Endothelial cell of umbilical vein (primary cell): ENCODE results near the gene KIAA1671. TPM values are rescaled to one million over a fixed set of nuclear protein-coding genes. Genes with fewer than 3 reads are reported as not detected.

Experiments
- BruUV-seq: library from RNA; stranded (reverse); fragments of 400-500 nt; replicated peaks from 2 replicates; lab custom pipeline; 2021; lab: Mats Ljungman, UMichigan
- CTCF ChIA-PET: fragments of 300-600, 350-600 bp; sonication (Branson Sonifier 250); formaldehyde crosslinking; loops from one replicate; lab custom pipeline; 2021; ENCODE audit warnings: antibody characterized with exemption, inconsistent platforms; lab: Charles Lee
- POLR2A ChIA-PET: fragments of 300-600, 350-600 bp; sonication (Branson Sonifier 250); formaldehyde crosslinking; loops from one replicate; lab custom pipeline; 2021; ENCODE audit warnings: antibody characterized with exemption, inconsistent platforms; lab: Charles Lee
- DNase-seq: peaks from one replicate; pipeline ENCODE4 v3.0.0-alpha.2; 2011; ENCODE audit warnings: low read depth, low spot score
- FAIRE-seq: peaks from 2 replicates; lab custom pipeline; 2011; peaks lifted over from hg19 to GRCh38; lab: Jason Lieb, UNC
- H2AFZ ChIP-seq: 2 replicates; pipeline ENCODE4 v1.6.0; 2012; ENCODE audit warnings: low read depth, low read length, control low read depth, inconsistent platforms
- H3K27ac ChIP-seq: 2 replicates; pipeline ENCODE4 v1.5.1; 2011; ENCODE audit warnings: low read depth, mild to moderate bottlenecking, control low read depth, low read length, moderate library complexity; ENCODE audit not compliant: insufficient read depth
- H3K27me3 ChIP-seq, 2 experiments: 2 replicates each; pipeline versions ENCODE4 v1.6.0 to v1.6.1; 2011; ENCODE audit warnings: low read length in 2 of 2, mixed read lengths in 1 of 2; ENCODE audit not compliant: control insufficient read depth in 2 of 2, insufficient read depth in 2 of 2
- H3K36me3 ChIP-seq, 2 experiments: 2 replicates in 1 of 2; 3 replicates in 1 of 2; pipeline ENCODE4 v1.5.1; 2011; ENCODE audit warnings: low read length in 2 of 2, mild to moderate bottlenecking in 1 of 2, moderate library complexity in 1 of 2; ENCODE audit not compliant: control insufficient read depth in 2 of 2, insufficient read depth in 2 of 2; ENCODE audit errors: extremely low read depth in 1 of 2
- H3K4me1 ChIP-seq: 3 replicates; pipeline ENCODE4 v1.5.1; 2011; ENCODE audit warnings: mild to moderate bottlenecking, low read length; ENCODE audit not compliant: control insufficient read depth, insufficient read depth; ENCODE audit errors: extremely low read depth
- H3K4me2 ChIP-seq: 2 replicates; pipeline ENCODE4 v1.6.1; 2011; ENCODE audit warnings: low read length, control low read depth, mixed read lengths; ENCODE audit not compliant: insufficient read depth
- H3K4me3 ChIP-seq, 3 experiments: fragments of 200-600 bp in 1 of 3; sonication (generic), shearing (Covaris generic) in 1 of 3; replicated peaks in 1 of 3; 2 replicates each; pipeline ENCODE4 v1.5.1; 2011 to 2016; ENCODE audit warnings: control low read depth in 3 of 3, low read length in 3 of 3, mild to moderate bottlenecking in 2 of 3, inconsistent platforms in 1 of 3, low read depth in 1 of 3, moderate library complexity in 1 of 3; ENCODE audit not compliant: insufficient read depth in 1 of 3
- H3K79me2 ChIP-seq: 2 replicates; pipeline ENCODE4 v1.6.0; 2012; ENCODE audit warnings: low read length, inconsistent platforms; ENCODE audit not compliant: control insufficient read depth, insufficient read depth
- H3K9ac ChIP-seq: replicated peaks from 2 replicates; pipeline ENCODE3; 2011; ENCODE audit warnings: low read length, control low read depth; ENCODE audit not compliant: insufficient read depth; ENCODE audit errors: extremely low read depth
- H3K9me1 ChIP-seq: replicated peaks from 3 replicates; pipeline ENCODE4 v1.6.0; 2011; ENCODE audit warnings: mild to moderate bottlenecking, low read length; ENCODE audit not compliant: control insufficient read depth, insufficient read depth; ENCODE audit errors: extremely low read depth
- H3K9me3 ChIP-seq: replicated peaks from 2 replicates; pipeline ENCODE4 v1.5.1; 2012; ENCODE audit warnings: low read length, inconsistent platforms; ENCODE audit not compliant: control insufficient read depth, insufficient read depth
- H4K20me1 ChIP-seq: replicated peaks from 2 replicates; pipeline ENCODE3; 2011; ENCODE audit warnings: mild to moderate bottlenecking, low read length; ENCODE audit not compliant: control insufficient read depth, insufficient read depth; ENCODE audit errors: extremely low read depth
- CTCF ChIP-seq, 2 donors: IDR thresholded peaks; 1 replicate in 1 of 2; 2 replicates in 1 of 2; pipeline ENCODE4 v1.5.1; 2011; ENCODE audit warnings: low read length in 2 of 2, mild to moderate bottlenecking in 2 of 2, moderate library complexity in 2 of 2, control low read depth in 1 of 2, inconsistent platforms in 1 of 2, low read depth in 1 of 2; ENCODE audit not compliant: insufficient read depth in 1 of 2; ENCODE audit errors: extremely low read depth in 1 of 2
- EZH2 ChIP-seq: IDR thresholded peaks from 2 replicates; pipeline ENCODE4 v1.6.1; 2012; ENCODE audit warnings: borderline replicate concordance, low read depth, mild to moderate bottlenecking, moderate library complexity, low read length, inconsistent platforms; ENCODE audit not compliant: severe bottlenecking
- FOS ChIP-seq: IDR thresholded peaks from 2 replicates; pipeline ENCODE4 v1.6.1; 2011; ENCODE audit warnings: mild to moderate bottlenecking, low read length, moderate library complexity, borderline replicate concordance; ENCODE audit not compliant: insufficient read depth
- GATA2 ChIP-seq: IDR thresholded peaks from 2 replicates; pipeline ENCODE4 v1.7.0; 2011; ENCODE audit warnings: low read depth, mild to moderate bottlenecking, moderate library complexity, mixed read lengths, low read length; ENCODE audit not compliant: insufficient read length, insufficient read depth
- JUN ChIP-seq: IDR thresholded peaks from 2 replicates; pipeline ENCODE4 v1.6.1; 2011; ENCODE audit warnings: borderline replicate concordance, low read depth; ENCODE audit not compliant: insufficient read length, insufficient read depth
- MYC ChIP-seq: IDR thresholded peaks from one replicate; pipeline ENCODE4 v1.6.1; 2011; ENCODE audit warnings: mild to moderate bottlenecking, low read depth, low read length
- POLR2A ChIP-seq: IDR thresholded peaks from 2 replicates; pipeline ENCODE4 v1.6.1; 2012; ENCODE audit warnings: low read depth, mild to moderate bottlenecking, control low read depth, low read length
- POLR2AphosphoS5 ChIP-seq: IDR thresholded peaks from 2 replicates; pipeline ENCODE4 v1.6.1; 2012; ENCODE audit warnings: low read depth, mild to moderate bottlenecking, control low read depth, low read length, moderate library complexity; ENCODE audit not compliant: insufficient read depth
- dilution Hi-C: fragments of 300-500 bp; cut with MboI; formaldehyde crosslinking; loops from one replicate; pipeline ENCODE4 v1.15.0; 2019; ENCODE audit warnings: low sequenced_read_pairs; ENCODE audit not compliant: extremely low pct_ligation_motif_present
- intact Hi-C: fragments of 100-400 bp; cut with micrococcal nuclease; formaldehyde crosslinking; loops from one replicate; pipeline ENCODE4 v1.10.0; 2022
- polyA plus RNA-seq, 4 experiments: library from polyadenylated mRNA; depleted of rRNA in 3 of 4; stranded (reverse) in 3 of 4; unstranded in 1 of 4; fragments of >200 nt; gene quantifications; 2 replicates each; pipeline versions ENCODE4 v1.2.1 to v1.2.3, GENCODE V29; 2011 to 2012; ENCODE audit warnings: missing spikeins in 1 of 4
- total RNA-seq: library from RNA; stranded (reverse); gene quantifications from 2 replicates; pipeline ENCODE4 v1.2.3, GENCODE V29; 2021
- TF ChIP-seq, protein P1 (sequence below): IDR thresholded peaks from 2 replicates; pipeline ENCODE4 v1.6.1; 2011; ENCODE audit not compliant: insufficient read depth, insufficient read length

The KIAA1671 gene
- total and polyA plus RNA-seq, 2 donors (not counting 3 experiments of a cell fraction or from before 2014, with no cell fraction given) = 23.1 to 85.1 TPM

- ChIA-PET POLR2A (no interaction called here), CTCF (interaction anchor here (0.6 kb wide), 1 partner anchor 51 kb away, joined by 3 read pairs; no protein-coding TSS in a partner anchor)
- no peaks in the 10 kb centered on the region for H3K4me1 ChIP-seq
- H4K20me1 ChIP-seq = no peaks in the 10 kb centered on the region
- no peak for TF ChIP-seq POLR2AphosphoS5
- no TSS peak for BruUV-seq
- H3K79me2 ChIP-seq = no peaks in the 10 kb centered on the region
- no peak overlapping the region for H3K9ac ChIP-seq
- no peak overlapping the region for H3K27ac ChIP-seq
- intact Hi-C loops (no loop called here), dilution Hi-C loops (no loop called here)
- DNase-seq = no peak
- H3K9me3 ChIP-seq = no peaks in the 10 kb centered on the region
- no peak overlapping the region for H2AFZ ChIP-seq
- H3K4me3 ChIP-seq = no peak overlapping the region
- no peak overlapping the region for H3K4me2 ChIP-seq
- no peak for FAIRE-seq
- H3K27me3 ChIP-seq = no peaks in the 10 kb centered on the region
- H3K36me3 ChIP-seq = peaks cover 0 to 4% of the 10 kb centered on the region in 2 experiments
- no peaks in the 10 kb centered on the region for H3K9me1 ChIP-seq
Observed at GRCh38 chr22:25162561-25162960, 210.0 kb downstream of the KIAA1671 start.

GRCh38 chr22:25165785-25166184 is 213.3 kb downstream of the KIAA1671 start:
- dilution Hi-C loops (no loop called here), intact Hi-C loops (no loop called here)
- no peak overlapping the region for H3K9ac ChIP-seq
- ChIA-PET POLR2A (no interaction called here), CTCF (interaction anchor here (1.4 to 2.2 kb wide), 3 partner anchors 11 to 55 kb away, joined by 3 to 19 read pairs (median 7); no protein-coding TSS in a partner anchor)
- no peaks in the 10 kb centered on the region for H3K9me3 ChIP-seq
- H3K27me3 ChIP-seq = no peaks in the 10 kb centered on the region
- H3K4me3 ChIP-seq = no peak overlapping the region
- no peaks in the 10 kb centered on the region for H4K20me1 ChIP-seq
- H3K9me1 ChIP-seq = no peaks in the 10 kb centered on the region
- H3K4me1 ChIP-seq = no peaks in the 10 kb centered on the region
- no peak for DNase-seq
- H3K27ac ChIP-seq = no peak overlapping the region
- TF ChIP-seq MYC (no peak), JUN (no peak), POLR2AphosphoS5 (no peak), FOS (no peak), POLR2A (no peak), CTCF (IDR thresholded peaks at IDR 0.05; ENCODE audit: extremely low read depth in 1 of 2, insufficient read depth in 1 of 2, low read depth in 1 of 2, low read length in 2 of 2) (no peak), GATA2 (no peak), EZH2 (no peak)
- TF ChIP-seq, protein P1, sequence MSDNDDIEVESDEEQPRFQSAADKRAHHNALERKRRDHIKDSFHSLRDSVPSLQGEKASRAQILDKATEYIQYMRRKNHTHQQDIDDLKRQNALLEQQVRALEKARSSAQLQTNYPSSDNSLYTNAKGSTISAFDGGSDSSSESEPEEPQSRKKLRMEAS = no peak
- FAIRE-seq = no peak
- H2AFZ ChIP-seq = no peak overlapping the region
- H3K4me2 ChIP-seq = no peak overlapping the region
- no TSS peak for BruUV-seq
- H3K36me3 ChIP-seq = no peaks in the 10 kb centered on the region
- H3K79me2 ChIP-seq = no peaks in the 10 kb centered on the region
